ENCODE data around the gene OR13C8. TPM values are rescaled to one million over a fixed set of nuclear protein-coding genes. Genes with fewer than 3 reads are reported as not detected.

The OR13C8 gene
- total RNA-seq, 1 experiment from 2014 or later: not detected

GRCh38 chr9:104564358-104564757, 4.6 kb upstream of the OR13C8 start:
- H3K27me3 Mint-ChIP-seq (ENCODE audit: unreplicated experiment): no peaks in the 10 kb centered on the region
- no peaks in the 10 kb centered on the region for H3K36me3 Mint-ChIP-seq (ENCODE audit: insufficient read depth, unreplicated experiment)
- no peaks in the 10 kb centered on the region for H3K4me1 Mint-ChIP-seq (ENCODE audit: low read depth, unreplicated experiment)
- no TSS peak for BruUV-seq (replicated peaks)
- no peak for DNase-seq
- TF ChIP-seq, protein P1, sequence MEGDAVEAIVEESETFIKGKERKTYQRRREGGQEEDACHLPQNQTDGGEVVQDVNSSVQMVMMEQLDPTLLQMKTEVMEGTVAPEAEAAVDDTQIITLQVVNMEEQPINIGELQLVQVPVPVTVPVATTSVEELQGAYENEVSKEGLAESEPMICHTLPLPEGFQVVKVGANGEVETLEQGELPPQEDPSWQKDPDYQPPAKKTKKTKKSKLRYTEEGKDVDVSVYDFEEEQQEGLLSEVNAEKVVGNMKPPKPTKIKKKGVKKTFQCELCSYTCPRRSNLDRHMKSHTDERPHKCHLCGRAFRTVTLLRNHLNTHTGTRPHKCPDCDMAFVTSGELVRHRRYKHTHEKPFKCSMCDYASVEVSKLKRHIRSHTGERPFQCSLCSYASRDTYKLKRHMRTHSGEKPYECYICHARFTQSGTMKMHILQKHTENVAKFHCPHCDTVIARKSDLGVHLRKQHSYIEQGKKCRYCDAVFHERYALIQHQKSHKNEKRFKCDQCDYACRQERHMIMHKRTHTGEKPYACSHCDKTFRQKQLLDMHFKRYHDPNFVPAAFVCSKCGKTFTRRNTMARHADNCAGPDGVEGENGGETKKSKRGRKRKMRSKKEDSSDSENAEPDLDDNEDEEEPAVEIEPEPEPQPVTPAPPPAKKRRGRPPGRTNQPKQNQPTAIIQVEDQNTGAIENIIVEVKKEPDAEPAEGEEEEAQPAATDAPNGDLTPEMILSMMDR (IDR thresholded peaks at IDR 0.05; ENCODE audit: unreplicated experiment): no peak
- peaks cover 5% of the 10 kb centered on the region for H3K9me3 Mint-ChIP-seq (ENCODE audit: low read depth, unreplicated experiment)
- H3K27ac Mint-ChIP-seq (ENCODE audit: unreplicated experiment): no peak overlapping the region
- intact Hi-C loops (cut with micrococcal nuclease; ENCODE audit: unreplicated experiment): no loop called here
- CTCF ChIA-PET: no interaction called here
- no peak overlapping the region for H3K4me3 Mint-ChIP-seq (ENCODE audit: low read depth, unreplicated experiment)

DNA sequence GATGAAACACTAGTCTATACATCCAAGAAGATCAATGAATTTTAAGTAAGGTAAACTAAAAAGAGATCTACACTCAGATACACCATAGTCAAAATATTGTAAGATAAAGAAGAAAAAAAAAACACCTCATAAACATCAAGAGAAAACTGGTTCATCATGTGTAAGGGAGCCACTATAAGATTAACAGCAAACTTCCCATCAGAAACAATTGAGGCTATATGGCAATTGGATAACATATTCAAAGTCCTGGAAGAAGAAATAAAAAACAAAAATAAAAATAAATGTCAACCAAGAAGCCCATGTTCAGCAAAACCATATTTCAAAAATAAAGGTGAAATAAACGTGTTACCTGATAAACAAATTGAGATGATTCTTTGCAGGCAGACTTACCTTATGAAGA, 3.6 kb downstream of the OR13C8 start:
- Mint-ChIP-seq H3K36me3 (ENCODE audit: insufficient read depth, unreplicated experiment) (no peaks in the 10 kb centered on the region), H3K4me3 (ENCODE audit: low read depth, unreplicated experiment) (no peak overlapping the region), H3K9me3 (ENCODE audit: low read depth, unreplicated experiment) (peaks cover 8% of the 10 kb centered on the region), H3K4me1 (ENCODE audit: low read depth, unreplicated experiment) (no peaks in the 10 kb centered on the region), H3K27ac (ENCODE audit: unreplicated experiment) (no peak overlapping the region), H3K27me3 (ENCODE audit: unreplicated experiment) (no peaks in the 10 kb centered on the region)
- TF ChIP-seq, protein P1 (IDR thresholded peaks at IDR 0.05; ENCODE audit: unreplicated experiment): no peak
- intact Hi-C loops (cut with micrococcal nuclease; ENCODE audit: unreplicated experiment): no loop called here
- BruUV-seq (replicated peaks): no TSS peak
- no peak for DNase-seq
- CTCF ChIA-PET: no interaction called here

- TF ChIP-seq, protein P1 (IDR thresholded peaks at IDR 0.05; ENCODE audit: unreplicated experiment): no peak
- intact Hi-C loops (cut with micrococcal nuclease; ENCODE audit: unreplicated experiment): no loop called here
- Mint-ChIP-seq H3K27me3 (ENCODE audit: unreplicated experiment) (no peaks in the 10 kb centered on the region), H3K27ac (ENCODE audit: unreplicated experiment) (no peak overlapping the region), H3K9me3 (ENCODE audit: low read depth, unreplicated experiment) (peaks cover 5% of the 10 kb centered on the region), H3K4me3 (ENCODE audit: low read depth, unreplicated experiment) (no peak overlapping the region), H3K36me3 (ENCODE audit: insufficient read depth, unreplicated experiment) (no peaks in the 10 kb centered on the region), H3K4me1 (ENCODE audit: low read depth, unreplicated experiment) (no peaks in the 10 kb centered on the region)
- CTCF ChIA-PET: no interaction called here
- no peak for DNase-seq
- no TSS peak for BruUV-seq (replicated peaks)
Observed at GRCh38 chr9:104575456-104575855, 6.5 kb downstream of the OR13C8 start.

GRCh38 chr9:104577263-104577662, 8.3 kb downstream of the OR13C8 start:
- CTCF ChIA-PET: no interaction called here
- H3K9me3 Mint-ChIP-seq (ENCODE audit: low read depth, unreplicated experiment): peaks cover 5% of the 10 kb centered on the region
- no peaks in the 10 kb centered on the region for H3K27me3 Mint-ChIP-seq (ENCODE audit: unreplicated experiment)
- no peak overlapping the region for H3K27ac Mint-ChIP-seq (ENCODE audit: unreplicated experiment)
- intact Hi-C loops (cut with micrococcal nuclease; ENCODE audit: unreplicated experiment): no loop called here
- TF ChIP-seq, protein P1 (IDR thresholded peaks at IDR 0.05; ENCODE audit: unreplicated experiment): no peak
- no peak overlapping the region for H3K4me3 Mint-ChIP-seq (ENCODE audit: low read depth, unreplicated experiment)
- H3K4me1 Mint-ChIP-seq (ENCODE audit: low read depth, unreplicated experiment): no peaks in the 10 kb centered on the region
- no peak for DNase-seq
- BruUV-seq (replicated peaks): no TSS peak
- H3K36me3 Mint-ChIP-seq (ENCODE audit: insufficient read depth, unreplicated experiment): no peaks in the 10 kb centered on the region

DNA sequence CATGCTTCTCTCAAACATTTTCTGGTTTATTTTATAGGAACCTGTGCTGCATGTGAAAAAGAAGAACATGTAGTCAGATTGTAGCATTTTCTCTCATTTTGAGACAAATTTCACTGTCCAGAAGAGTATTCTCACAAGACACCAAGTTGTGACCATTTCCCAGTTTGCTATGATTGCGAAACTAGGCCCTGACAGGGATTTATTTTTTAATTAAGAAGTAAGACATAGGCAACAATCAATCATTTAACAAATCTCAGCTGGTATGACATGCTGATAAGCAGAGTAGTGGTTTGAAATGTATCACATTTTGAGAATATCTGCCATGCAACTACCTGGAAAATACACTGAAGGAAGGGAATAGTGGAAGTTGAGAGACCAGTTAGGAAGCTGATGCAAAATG, 11.6 kb downstream of the OR13C8 start:
- BruUV-seq (replicated peaks): no TSS peak
- TF ChIP-seq, protein P1 (IDR thresholded peaks at IDR 0.05; ENCODE audit: unreplicated experiment): no peak
- no peak overlapping the region for H3K27ac Mint-ChIP-seq (ENCODE audit: unreplicated experiment)
- no peaks in the 10 kb centered on the region for H3K36me3 Mint-ChIP-seq (ENCODE audit: insufficient read depth, unreplicated experiment)
- CTCF ChIA-PET: no interaction called here
- intact Hi-C loops (cut with micrococcal nuclease; ENCODE audit: unreplicated experiment): no loop called here
- no peaks in the 10 kb centered on the region for H3K27me3 Mint-ChIP-seq (ENCODE audit: unreplicated experiment)
- H3K4me3 Mint-ChIP-seq (ENCODE audit: low read depth, unreplicated experiment): no peak overlapping the region
- no peak for DNase-seq
- H3K4me1 Mint-ChIP-seq (ENCODE audit: low read depth, unreplicated experiment): no peaks in the 10 kb centered on the region
- H3K9me3 Mint-ChIP-seq (ENCODE audit: low read depth, unreplicated experiment): no peaks in the 10 kb centered on the region
